GM12878 (cell line): ENCODE results near the gene LRTM2. TPM values are rescaled to one million over a fixed set of nuclear protein-coding genes. Genes with fewer than 3 reads are reported as not detected.

Source experiments
- ATAC-seq: fragments of 200-7000 bp; cut with Tn5 transposase; 3 replicates; pipeline ENCODE4 v1.9.1; 2020; ENCODE audit warnings: mild to moderate bottlenecking, moderate library complexity
- BruUV-seq: library from RNA; stranded (reverse); fragments of 400-500 nt; replicated peaks from 2 replicates; lab custom pipeline; 2021; lab: Mats Ljungman, UMichigan
- CTCF ChIA-PET: fragments of 300-600 bp; sonication (Branson Sonifier 250); formaldehyde crosslinking; extraction: SDS; loops from one replicate; lab custom pipeline; 2021; ENCODE audit warnings: inconsistent platforms; lab: Yijun Ruan, JAX
- POLR2A ChIA-PET: fragments of 350-600 bp; formaldehyde crosslinking; extraction: SDS; loops from one replicate; lab custom pipeline; 2021; ENCODE audit warnings: inconsistent platforms; lab: Charles Lee
- RAD21 ChIA-PET: fragments of 300-600 bp; sonication (Branson Sonifier 250); formaldehyde crosslinking; loops from one replicate; lab custom pipeline; 2023; ENCODE audit warnings: antibody characterized with exemption; ENCODE audit not compliant: unreplicated experiment; lab: Charles Lee
- SMC1A ChIA-PET: fragments of 300-600 bp; sonication (Branson Sonifier 250); formaldehyde crosslinking; loops from one replicate; lab custom pipeline; 2023; ENCODE audit not compliant: unreplicated experiment, uncharacterized antibody; lab: Charles Lee
- DNase-seq: peaks from one replicate; pipeline ENCODE4 v3.0.0-alpha.2; 2011; ENCODE audit warnings: low read depth, low spot score
- FAIRE-seq: peaks from 3 replicates; lab custom pipeline; 2011; peaks lifted over from hg19 to GRCh38; lab: Jason Lieb, UNC
- H2AFZ ChIP-seq: 2 replicates; pipeline ENCODE4 v1.6.0; 2011; ENCODE audit warnings: low read depth, low read length, control low read depth; ENCODE audit not compliant: control insufficient read depth
- H3K27ac ChIP-seq: 2 replicates; pipeline ENCODE4 v1.5.1; 2011; ENCODE audit warnings: control low read depth; ENCODE audit not compliant: control insufficient read depth, insufficient read depth
- H3K27me3 ChIP-seq, 2 experiments: replicated peaks in 1 of 2; 2 replicates each; pipeline versions ENCODE4 v1.6.0 to v1.6.1; 2011; ENCODE audit warnings: low read length in 1 of 2; ENCODE audit not compliant: control insufficient read depth in 2 of 2, insufficient read depth in 2 of 2
- H3K36me3 ChIP-seq, 2 experiments: 2 replicates each; pipeline ENCODE4 v1.5.1; 2011; ENCODE audit warnings: low read length in 1 of 2; ENCODE audit not compliant: control insufficient read depth in 2 of 2, insufficient read depth in 2 of 2
- H3K4me1 ChIP-seq: 2 replicates; pipeline ENCODE4 v1.6.1; 2011; ENCODE audit warnings: mild to moderate bottlenecking, low read length, moderate library complexity, mixed read lengths; ENCODE audit not compliant: control insufficient read depth, insufficient read depth
- H3K4me2 ChIP-seq: 2 replicates; pipeline ENCODE4 v1.6.0; 2011; ENCODE audit warnings: control low read depth; ENCODE audit not compliant: control insufficient read depth, insufficient read depth
- H3K4me3 ChIP-seq: fragments of 200-600 bp; sonication (generic); 2 replicates; pipeline ENCODE4 v1.5.1; 2016
- H3K79me2 ChIP-seq: 2 replicates; pipeline ENCODE4 v1.6.0; 2011; ENCODE audit warnings: low read length; ENCODE audit not compliant: control insufficient read depth, insufficient read depth
- H3K9ac ChIP-seq: 2 replicates; pipeline ENCODE4 v1.8.0; 2011; ENCODE audit warnings: low read length, control low read depth, mixed read lengths; ENCODE audit not compliant: control insufficient read depth, insufficient read depth
- H3K9me3 ChIP-seq: replicated peaks from 3 replicates; pipeline ENCODE4 v1.5.1; 2011; ENCODE audit warnings: mild to moderate bottlenecking, low read length; ENCODE audit not compliant: control insufficient read depth, insufficient read depth
- H4K20me1 ChIP-seq: 2 replicates; pipeline ENCODE4 v1.6.0; 2011; ENCODE audit not compliant: control insufficient read depth, insufficient read depth
- ATF7 ChIP-seq: fragments of 450-650 bp; IDR thresholded peaks from 2 replicates; pipeline ENCODE4 v1.6.1; 2016; ENCODE audit warnings: low read depth, mild to moderate bottlenecking
- BHLHE40 ChIP-seq, 2 experiments: fragments of 450-650 bp in 1 of 2; IDR thresholded peaks; 2 replicates each; pipeline ENCODE4 v1.6.1; 2011 to 2017; ENCODE audit warnings: low read depth in 2 of 2, borderline replicate concordance in 1 of 2, improper control_type of control experiment in 1 of 2, low read length in 1 of 2, mild to moderate bottlenecking in 1 of 2
- CEBPB ChIP-seq, 2 experiments: fragments of 150-350 bp in 1 of 2; IDR thresholded peaks; 2 replicates each; pipeline ENCODE4 v1.6.1; 2012 to 2014; ENCODE audit warnings: low read depth in 2 of 2, low read length in 2 of 2, borderline replicate concordance in 1 of 2, inconsistent platforms in 1 of 2
- ESRRA ChIP-seq: IDR thresholded peaks from 2 replicates; pipeline ENCODE4 v1.6.1; 2012; ENCODE audit warnings: mild to moderate bottlenecking, low read length, improper control_type of control experiment
- FOXM1 ChIP-seq: IDR thresholded peaks from 2 replicates; pipeline ENCODE4 v1.6.1; 2012; ENCODE audit warnings: low read depth, mild to moderate bottlenecking, inconsistent platforms, low read length, moderate library complexity
- GABPA ChIP-seq: IDR thresholded peaks from 2 replicates; pipeline ENCODE4 v1.6.1; 2014; ENCODE audit warnings: antibody characterized with exemption, low read depth, mild to moderate bottlenecking, inconsistent platforms
- HCFC1 ChIP-seq: fragments of 150-350 bp; IDR thresholded peaks from 2 replicates; pipeline ENCODE4 v1.6.1; 2014; ENCODE audit warnings: low read length
- SMARCA5 ChIP-seq: fragments of 450-650 bp; IDR thresholded peaks from 2 replicates; pipeline ENCODE4 v1.6.1; 2017; ENCODE audit warnings: mild to moderate bottlenecking
- WGBS: methylation state at CpG from one replicate; pipeline ENCODE4 v1.1.6; 2016; ENCODE audit warnings: low lambda C conversion rate; ENCODE audit not compliant: insufficient replicate concordance, insufficient coverage; ENCODE audit errors: missing lambda C conversion rate; 5-methylcytosine and 5-hydroxymethylcytosine counted together
- in situ Hi-C: fragments of 300-500 bp; cut with MboI; formaldehyde crosslinking; loops from 9 replicates; pipeline ENCODE4 v1.14.3; 2018; ENCODE audit warnings: mixed read lengths
- intact Hi-C: fragments of 100-400 bp; cut with micrococcal nuclease; formaldehyde crosslinking; loops from one replicate; pipeline ENCODE4 v1.14.2; 2022; ENCODE audit not compliant: unreplicated experiment
- polyA plus RNA-seq, 11 experiments: library from polyadenylated mRNA; depleted of rRNA in 4 of 11; unstranded in 6 of 11; stranded (reverse) in 5 of 11; fragments of >200 nt; fragmentation: Nextera tagmentation in 4 of 11; fragmentation: Illumina TruSeq in 1 of 11; extraction: Ambion mirVana in 4 of 11; extraction: Trizol in 1 of 11; gene quantifications; 1 replicate in 1 of 11; 2 replicates in 10 of 11; pipeline versions ENCODE4 v1.2.1 to v1.2.3, GENCODE V29; 2011 to 2016; ENCODE audit warnings: inconsistent platforms in 2 of 11, missing spikeins in 2 of 11, low read depth in 1 of 11
- total RNA-seq, 4 experiments: library from RNA; depleted of rRNA in 3 of 4; stranded (reverse); fragments of >200 nt in 3 of 4; fragmentation: Illumina TruSeq in 1 of 4; extraction: Trizol in 1 of 4; gene quantifications; 2 replicates each; pipeline versions ENCODE4 v1.2.1 to v1.2.3, GENCODE V29; 2013 to 2021

Gene LRTM2
- total and polyA plus RNA-seq, 10 of the 15 experiments (the other 5 are each of a cell fraction or from before 2014, with no cell fraction given): 0.05 TPM; not detected in 9

DNA sequence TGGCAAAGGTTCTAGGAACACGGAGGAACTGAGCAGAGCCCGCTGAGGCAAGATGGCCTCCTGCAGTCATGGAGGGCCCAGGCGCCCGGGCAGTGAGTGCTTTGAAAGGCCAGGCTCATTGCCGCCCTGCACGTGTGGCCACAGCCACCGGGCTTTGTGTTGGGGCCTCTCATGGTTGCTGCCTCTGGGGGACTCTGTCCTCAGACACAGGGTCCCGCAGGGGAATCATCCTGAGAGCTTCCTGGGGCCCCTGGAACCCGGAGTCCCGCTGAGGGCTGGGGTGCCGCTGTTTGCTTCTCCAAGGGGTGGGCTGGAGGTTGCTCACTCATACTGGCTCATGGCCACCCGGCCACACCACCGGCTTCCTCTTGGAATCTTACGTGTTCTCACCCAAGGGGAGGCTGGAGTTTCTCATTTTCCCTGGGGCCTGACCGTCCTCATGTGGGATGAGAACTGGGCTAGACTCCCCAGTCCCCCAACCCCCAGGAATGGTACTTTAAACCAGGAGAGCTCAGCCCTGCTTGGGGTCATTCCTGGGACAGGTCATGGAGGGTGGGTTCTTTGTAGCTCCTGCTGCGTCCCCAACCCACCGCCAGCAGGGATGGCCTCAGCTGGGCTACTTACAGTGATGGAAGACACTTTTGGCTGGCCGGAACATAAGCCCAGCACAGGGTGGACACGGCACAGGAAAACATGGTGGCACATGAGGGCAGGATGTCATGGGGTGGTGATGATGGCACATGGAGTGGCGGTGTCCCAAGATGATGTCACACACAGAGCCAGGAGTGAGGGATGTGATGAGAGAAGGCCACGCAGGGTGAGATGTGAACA lies 21.1 kb upstream of the LRTM2 start:
- no peak for DNase-seq
- H3K9ac ChIP-seq: no peak overlapping the region
- ChIA-PET SMC1A (interaction anchor here (1.2 to 2.8 kb wide), 3 partner anchors 139 to 140 kb away, joined by 3 to 16 read pairs (median 3); no protein-coding TSS in a partner anchor), POLR2A (interaction anchor here (1.4 kb wide), 1 partner anchor 141 kb away, joined by 6 read pairs; no protein-coding TSS in a partner anchor), RAD21 (interaction anchor here (6.5 kb wide), 1 partner anchor 141 kb away, joined by 69 read pairs; no protein-coding TSS in a partner anchor), CTCF (interaction anchor here (1.0 to 6.5 kb wide), 3 partner anchors 9 to 141 kb away, joined by 3 to 106 read pairs (median 3); no protein-coding TSS in a partner anchor)
- intact Hi-C loops: loop anchor here (5.0 to 10.0 kb wide), 2 partner anchors 486 to 783 kb away; no protein-coding TSS in a partner anchor
- peaks cover 4% of the 10 kb centered on the region; the same call in 1 of the 2 replicates for H3K4me1 ChIP-seq
- BruUV-seq: no TSS peak
- H3K9me3 ChIP-seq: no peaks in the 10 kb centered on the region
- no peak overlapping the region for H3K4me3 ChIP-seq
- H3K36me3 ChIP-seq: no peaks in the 10 kb centered on the region; a peak in 1 of 4 replicates
- H3K27me3 ChIP-seq: no peaks in the 10 kb centered on the region
- H3K4me2 ChIP-seq: no peak overlapping the region
- no peak overlapping the region for H3K27ac ChIP-seq
- no peak for ATAC-seq
- H2AFZ ChIP-seq: no peak overlapping the region
- H3K79me2 ChIP-seq: no peaks in the 10 kb centered on the region; the same call in 1 of the 2 replicates
- H4K20me1 ChIP-seq: no peaks in the 10 kb centered on the region
- no peak for FAIRE-seq
- in situ Hi-C loops: no loop called here
- TF ChIP-seq SMARCA5: no peak
- TF ChIP-seq ESRRA: no peak
- TF ChIP-seq GABPA: no peak
- no peak for TF ChIP-seq ATF7
- TF ChIP-seq FOXM1: no peak
- no peak for TF ChIP-seq CEBPB (IDR thresholded peaks at IDR 0.05; ENCODE audit: borderline replicate concordance in 1 of 2, low read depth in 2 of 2, low read length in 2 of 2)
- TF ChIP-seq BHLHE40 (IDR thresholded peaks at IDR 0.05; ENCODE audit: borderline replicate concordance in 1 of 2, low read depth in 2 of 2, low read length in 1 of 2): no peak
- no peak for TF ChIP-seq HCFC1
- 75% methylated on average over 21 of the region's 21 CpGs for WGBS
